ENCODE measurements around the gene KCNA3. TPM values are rescaled to one million over a fixed set of nuclear protein-coding genes. Genes with fewer than 3 reads are reported as not detected.

The KCNA3 gene
- 10 to 100 TPM in 1 of 4 donors, 1 to 10 TPM in 3; 2.2 to 21.5 (median 2.9) TPM for total RNA-seq

- no peaks in the 10 kb centered on the region for H3K36me3 ChIP-seq
- peaks cover 0 to 15% (median 0%) of the 10 kb centered on the region in 4 donors for H3K4me1 ChIP-seq
- H3K27ac ChIP-seq = peak within 1 kb of the TSS; percentile 67 to 91 (median 88)
- peak; percentile 13 to 15 for TF ChIP-seq POLR2A (IDR thresholded peaks at IDR 0.05)
- peak in 1 of 6 experiments; percentile 16 for TF ChIP-seq CTCF (IDR thresholded peaks at IDR 0.05)
- peak within 1 kb of the TSS; percentile 54 to 72 (median 65) for H3K4me3 ChIP-seq
- no peaks in the 10 kb centered on the region for H3K9me3 ChIP-seq
- H3K27me3 ChIP-seq = peaks cover 0 to 20% of the 10 kb centered on the region in 2 donors
- DNase-seq = peak; percentile 51 to 81 (median 73)
These were observed at the start of gene KCNA3 for GRCh38 chr1:110674337-110675059. Gene KCNA3, minus strand, starts transcription at chr1:110674940. Its CDS starts 131 bp downstream, at chr1:110674809.

GRCh38 chr1:110722807-110723206 lies 48.1 kb upstream of the KCNA3 start:
- H3K36me3 ChIP-seq = no peaks in the 10 kb centered on the region
- no peaks in the 10 kb centered on the region for H3K9me3 ChIP-seq
- TF ChIP-seq POLR2A (IDR thresholded peaks at IDR 0.05) = no peak
- no peak for TF ChIP-seq CTCF (IDR thresholded peaks at IDR 0.05)
- no peak overlapping the region for H3K4me3 ChIP-seq
- peaks cover 0 to 7% (median 0%) of the 10 kb centered on the region in 4 donors for H3K4me1 ChIP-seq
- H3K27me3 ChIP-seq = no peaks in the 10 kb centered on the region
- no peak for DNase-seq
- no peak overlapping the region for H3K27ac ChIP-seq

- Histone ChIP-seq H3K36me3 (no peaks in the 10 kb centered on the region), H3K4me1 (no peaks in the 10 kb centered on the region), H3K9me3 (no peaks in the 10 kb centered on the region), H3K27ac (no peak overlapping the region), H3K27me3 (no peaks in the 10 kb centered on the region), H3K4me3 (no peak overlapping the region)
- TF ChIP-seq POLR2A (IDR thresholded peaks at IDR 0.05) (no peak), CTCF (IDR thresholded peaks at IDR 0.05) (no peak)
- no peak for DNase-seq
These were observed 45.2 kb upstream of the KCNA3 start for GRCh38 chr1:110719908-110720307.

- no peaks in the 10 kb centered on the region for H3K27me3 ChIP-seq
- no peak overlapping the region for H3K4me3 ChIP-seq
- H3K27ac ChIP-seq = no peak overlapping the region
- no peaks in the 10 kb centered on the region for H3K4me1 ChIP-seq
- TF ChIP-seq CTCF (IDR thresholded peaks at IDR 0.05) = no peak
- TF ChIP-seq POLR2A (IDR thresholded peaks at IDR 0.05) = no peak
- no peak for DNase-seq
- H3K36me3 ChIP-seq = no peaks in the 10 kb centered on the region
- no peaks in the 10 kb centered on the region for H3K9me3 ChIP-seq
These were observed 43.7 kb upstream of the KCNA3 start for GRCh38 chr1:110718452-110718851.

- Histone ChIP-seq H3K36me3 (no peaks in the 10 kb centered on the region), H3K4me1 (no peaks in the 10 kb centered on the region), H3K9me3 (no peaks in the 10 kb centered on the region), H3K4me3 (no peak overlapping the region), H3K27ac (no peak overlapping the region), H3K27me3 (no peaks in the 10 kb centered on the region)
- DNase-seq = no peak
- TF ChIP-seq CTCF (IDR thresholded peaks at IDR 0.05) (no peak), POLR2A (IDR thresholded peaks at IDR 0.05) (no peak)
These were observed 42.4 kb upstream of the KCNA3 start for GRCh38 chr1:110717179-110717578.
